Kasumi-1 (cell line): ENCODE data around the gene SCP2.

Experiments used
- DNase-seq, 2 experiments: peaks; one replicate each; lab custom pipeline; 2025; lab: John Stamatoyannopoulos, UW

The SCP2 gene

DNA sequence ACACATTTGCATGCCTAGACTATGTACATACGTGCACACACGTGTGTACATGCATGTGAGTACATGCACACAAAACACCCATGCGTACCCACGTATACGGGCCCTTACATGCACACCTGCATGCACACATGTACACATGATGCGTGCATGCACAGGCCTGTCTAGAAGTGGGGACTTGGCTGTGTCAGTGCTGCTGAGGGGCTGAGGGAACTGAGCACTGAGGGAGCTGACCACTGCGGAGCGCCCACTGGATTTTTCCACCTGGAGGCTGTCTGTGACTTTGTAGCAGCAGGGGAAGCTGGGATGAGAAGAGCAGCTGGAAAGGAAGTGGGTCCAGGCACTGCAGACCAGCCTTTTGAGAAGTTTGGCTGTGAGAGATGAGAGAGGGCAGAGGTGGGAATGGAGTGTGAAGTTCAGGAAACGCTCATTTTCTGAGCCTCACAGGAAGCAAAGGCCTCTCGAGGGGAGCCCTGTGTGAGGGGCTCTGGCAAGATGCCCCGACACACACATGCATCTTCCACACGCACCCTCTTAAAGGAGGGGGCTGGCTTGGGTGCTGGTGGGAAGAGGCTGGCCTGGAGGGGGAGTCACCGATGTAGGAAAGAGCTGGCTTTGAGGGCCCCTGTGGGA lies 155.9 kb downstream of the SCP2 start:
- DNase-seq, result peak in 1 of 2 experiments; percentile 80

DNA sequence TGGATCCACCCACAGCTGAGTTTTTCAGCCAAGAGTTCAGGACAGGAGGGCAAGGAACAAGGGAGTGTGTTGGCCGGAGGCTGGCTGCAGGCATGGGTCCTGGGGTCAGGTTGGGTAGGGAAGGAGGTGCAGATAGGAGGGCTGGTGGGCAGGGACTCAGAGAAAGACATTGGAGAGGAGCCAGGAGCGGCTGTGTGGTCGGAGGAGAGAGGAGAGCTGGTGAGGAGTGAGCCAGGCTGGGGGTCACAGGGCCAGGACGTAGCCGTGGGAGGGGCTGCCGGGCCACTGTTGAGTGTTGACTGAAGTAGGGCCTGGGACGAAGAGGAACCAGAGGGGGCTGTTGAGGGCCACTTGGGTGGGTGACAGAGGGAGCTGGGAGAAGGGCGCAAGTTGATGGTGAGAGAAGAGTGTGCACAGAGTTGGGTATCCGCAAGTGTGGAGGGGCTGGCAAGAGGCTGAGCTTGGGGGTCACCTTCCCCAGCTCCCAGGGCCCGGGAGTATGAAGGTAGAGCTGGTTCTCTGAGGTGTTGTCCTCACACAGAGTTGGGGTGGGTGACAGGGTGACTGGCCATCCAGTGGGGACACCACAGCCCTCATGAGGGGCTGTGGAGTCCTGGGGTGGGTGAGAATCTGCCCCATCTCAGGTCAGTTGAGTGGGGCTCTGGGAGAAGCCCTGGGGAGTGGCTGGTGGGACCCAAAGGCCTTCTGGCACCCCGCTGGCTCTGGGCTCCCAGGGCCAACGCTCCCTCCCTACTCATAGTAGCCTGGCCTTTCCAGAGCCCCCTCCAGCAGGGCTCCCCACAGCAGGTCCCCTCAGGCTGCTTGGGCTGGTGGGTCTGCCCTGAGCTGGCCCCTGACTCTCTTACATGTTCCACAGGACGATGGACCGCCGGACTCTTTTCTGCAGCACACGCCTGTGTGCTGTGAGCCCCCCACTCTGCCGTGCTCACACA lies 156.8 kb downstream of the SCP2 start:
- DNase-seq, result peak in 1 of 2 experiments; percentile 51

DNA sequence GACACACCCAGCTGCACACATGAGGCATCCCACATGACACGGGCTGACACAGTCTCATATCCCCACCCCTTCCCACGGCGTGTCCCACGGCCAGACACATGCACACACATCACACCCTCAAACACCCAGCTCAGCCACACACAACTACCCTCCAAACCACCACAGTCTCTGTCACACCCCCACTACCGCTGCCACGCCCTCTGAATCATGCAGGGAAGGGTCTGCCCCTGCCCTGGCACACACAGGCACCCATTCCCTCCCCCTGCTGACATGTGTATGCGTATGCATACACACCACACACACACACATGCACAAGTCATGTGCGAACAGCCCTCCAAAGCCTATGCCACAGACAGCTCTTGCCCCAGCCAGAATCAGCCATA lies 157.5 kb downstream of the SCP2 start:
- no peak for DNase-seq

DNA sequence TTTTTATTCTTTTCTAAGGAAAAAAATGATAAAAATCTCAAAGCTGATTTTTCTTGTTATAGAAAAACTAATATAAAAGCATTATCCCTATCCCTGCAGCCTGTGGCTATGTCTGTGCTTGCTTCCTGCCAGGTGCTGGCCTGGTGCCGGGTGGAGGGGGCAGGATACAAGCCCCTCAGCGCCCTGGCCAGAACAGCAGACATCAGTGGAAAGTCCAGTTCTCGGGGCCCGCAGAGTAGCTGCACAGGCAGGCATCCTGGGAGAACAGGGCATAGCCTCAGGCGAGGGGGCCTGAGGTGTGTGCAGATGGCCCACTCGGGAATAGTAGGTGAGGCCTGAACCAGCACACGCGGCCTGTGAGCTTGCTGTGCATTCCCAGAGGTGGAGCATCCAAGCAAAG lies 158.3 kb downstream of the SCP2 start:
- DNase-seq, result no peak

DNA sequence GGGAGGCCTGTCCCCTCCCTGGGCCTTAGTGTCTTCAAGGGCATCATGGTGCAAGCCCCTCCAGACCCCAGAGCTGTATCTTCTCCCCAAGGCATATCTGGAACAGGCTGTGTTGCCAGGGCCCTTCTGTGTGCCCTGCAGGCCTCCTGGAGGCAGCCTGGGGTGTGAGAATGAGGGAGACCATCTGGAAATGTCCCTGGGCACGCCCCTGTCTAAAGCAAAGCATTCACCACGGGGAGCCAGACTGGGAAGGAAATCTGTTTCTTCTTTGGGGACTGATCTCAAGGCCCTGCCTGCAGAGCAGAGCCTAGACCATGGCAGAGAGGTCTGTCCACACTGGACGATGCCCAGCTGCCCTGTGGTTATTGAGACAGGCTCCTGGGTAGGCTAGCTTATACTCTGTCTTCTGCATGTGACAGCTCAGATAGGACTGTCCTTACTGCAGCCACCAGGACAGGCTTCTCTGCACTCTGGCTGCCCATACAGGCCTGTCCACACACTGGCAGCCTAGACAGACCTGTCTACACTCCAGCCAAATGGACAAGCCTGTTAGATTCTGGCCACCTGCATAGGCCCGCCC lies 159.5 kb downstream of the SCP2 start:
- DNase-seq, result no peak

DNA sequence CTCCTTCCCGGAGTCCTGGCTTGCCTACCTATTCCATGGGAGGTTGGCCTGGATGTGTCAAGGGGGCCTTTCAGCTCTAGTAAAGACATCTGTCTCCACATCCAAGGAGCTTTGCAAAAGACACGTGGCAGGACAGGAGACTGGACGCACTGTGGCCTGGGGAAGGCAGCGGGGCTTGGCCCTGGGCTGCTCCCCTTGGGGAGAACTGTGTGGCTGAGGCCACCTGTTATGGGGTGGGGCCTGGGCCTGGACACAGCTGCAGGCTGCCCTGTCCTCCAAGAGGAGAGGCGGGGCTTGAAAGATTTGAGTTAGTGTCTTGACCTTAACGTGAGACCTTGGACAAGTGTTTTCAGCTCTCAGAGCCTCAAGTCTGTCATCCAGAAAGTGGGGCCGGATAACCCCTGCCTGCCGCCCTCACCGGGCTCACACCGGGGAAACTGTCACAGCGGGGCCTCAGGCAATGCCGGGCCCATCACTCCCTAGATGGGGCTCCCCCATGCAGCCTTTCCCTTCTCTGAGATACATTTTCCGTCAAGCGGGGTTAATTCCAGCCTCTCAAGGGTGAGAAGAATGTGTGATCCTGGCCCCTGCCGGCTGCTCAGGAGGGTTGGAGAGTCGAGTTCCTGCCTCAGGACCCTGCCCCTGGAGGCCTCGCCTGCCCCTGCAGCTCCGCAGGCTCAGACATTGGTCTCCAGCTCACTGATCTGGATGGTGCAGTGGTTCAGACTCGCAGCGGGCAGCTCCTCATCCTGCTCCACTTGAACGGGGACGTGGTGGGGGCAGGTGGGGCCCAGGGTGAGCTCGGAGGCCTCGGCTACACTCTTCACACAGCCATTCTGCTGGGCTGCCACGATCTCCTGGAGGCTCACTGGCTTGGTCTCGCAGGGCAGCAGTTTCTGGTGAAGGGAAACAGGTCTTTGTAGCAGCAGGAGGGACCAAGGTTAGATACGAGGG lies 160.5 kb downstream of the SCP2 start:
- DNase-seq, result no peak

DNA sequence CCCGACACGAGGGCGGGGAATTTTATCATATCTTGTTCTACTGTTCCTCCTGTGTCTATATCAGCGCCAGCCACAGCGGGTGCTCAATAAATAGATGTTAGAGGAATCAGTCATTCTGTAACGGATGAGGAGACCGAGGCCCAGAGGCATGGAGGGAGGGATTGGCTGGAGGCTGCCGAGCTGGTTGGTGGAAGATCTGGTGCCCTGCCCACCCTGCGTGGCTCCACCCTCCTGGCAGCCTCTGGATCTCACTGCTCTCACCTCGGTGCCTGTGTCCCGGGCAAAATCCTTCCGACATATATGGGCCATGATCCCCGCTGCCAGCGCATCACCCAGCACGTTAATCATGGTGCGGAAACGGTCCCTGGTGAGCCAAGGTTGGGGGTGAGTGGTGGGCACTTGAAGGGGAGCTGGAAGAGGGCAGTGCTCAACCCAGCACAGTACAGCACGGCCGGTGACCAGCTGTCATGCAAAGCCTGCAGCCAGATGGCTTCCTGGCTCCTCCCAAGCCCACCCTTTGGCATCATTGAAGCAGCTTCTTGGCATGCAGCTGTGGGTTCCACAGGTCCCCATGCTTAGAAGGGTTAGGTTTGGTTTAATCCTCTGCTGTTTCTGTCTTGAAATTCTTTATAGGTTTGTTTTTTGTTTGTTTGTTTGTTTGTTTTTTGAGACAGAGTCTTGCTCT lies 161.7 kb downstream of the SCP2 start:
- no peak for DNase-seq

DNA sequence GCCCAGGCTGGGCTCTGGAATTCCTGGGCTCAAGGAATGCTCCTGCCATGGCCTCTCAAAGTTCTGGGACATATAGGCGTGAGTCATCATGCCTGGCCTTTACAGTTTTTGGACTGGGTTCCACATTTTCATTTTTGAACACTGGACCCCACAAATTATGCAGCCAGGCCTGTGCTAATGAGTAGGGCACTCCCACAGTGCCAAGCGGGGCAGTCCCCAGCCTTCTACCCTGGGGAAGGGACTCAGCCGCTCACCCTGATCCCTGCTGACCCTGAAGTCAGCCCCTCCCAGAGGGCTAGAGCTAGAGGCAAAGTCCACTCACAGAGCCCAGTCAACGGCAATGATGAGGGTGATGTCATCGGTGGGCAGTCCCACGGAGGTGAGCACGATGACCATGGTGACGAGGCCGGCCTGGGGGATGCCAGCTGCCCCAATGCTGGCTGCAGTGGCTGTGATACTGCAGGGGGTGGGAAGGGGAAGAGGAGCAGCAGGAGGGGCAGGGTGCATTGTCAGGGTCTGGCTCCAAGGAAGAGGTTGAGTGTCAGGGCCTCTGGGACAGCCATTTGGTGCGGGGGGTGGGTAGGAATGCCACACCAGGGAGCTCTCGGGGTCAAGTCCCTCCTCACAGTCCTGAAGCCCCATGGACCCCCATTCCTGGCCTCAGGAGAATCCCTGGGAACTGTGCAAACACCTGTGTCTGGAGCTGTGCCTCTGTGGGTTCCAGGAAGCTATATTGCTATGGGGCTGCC lies 162.6 kb downstream of the SCP2 start:
- no peak for DNase-seq

DNA sequence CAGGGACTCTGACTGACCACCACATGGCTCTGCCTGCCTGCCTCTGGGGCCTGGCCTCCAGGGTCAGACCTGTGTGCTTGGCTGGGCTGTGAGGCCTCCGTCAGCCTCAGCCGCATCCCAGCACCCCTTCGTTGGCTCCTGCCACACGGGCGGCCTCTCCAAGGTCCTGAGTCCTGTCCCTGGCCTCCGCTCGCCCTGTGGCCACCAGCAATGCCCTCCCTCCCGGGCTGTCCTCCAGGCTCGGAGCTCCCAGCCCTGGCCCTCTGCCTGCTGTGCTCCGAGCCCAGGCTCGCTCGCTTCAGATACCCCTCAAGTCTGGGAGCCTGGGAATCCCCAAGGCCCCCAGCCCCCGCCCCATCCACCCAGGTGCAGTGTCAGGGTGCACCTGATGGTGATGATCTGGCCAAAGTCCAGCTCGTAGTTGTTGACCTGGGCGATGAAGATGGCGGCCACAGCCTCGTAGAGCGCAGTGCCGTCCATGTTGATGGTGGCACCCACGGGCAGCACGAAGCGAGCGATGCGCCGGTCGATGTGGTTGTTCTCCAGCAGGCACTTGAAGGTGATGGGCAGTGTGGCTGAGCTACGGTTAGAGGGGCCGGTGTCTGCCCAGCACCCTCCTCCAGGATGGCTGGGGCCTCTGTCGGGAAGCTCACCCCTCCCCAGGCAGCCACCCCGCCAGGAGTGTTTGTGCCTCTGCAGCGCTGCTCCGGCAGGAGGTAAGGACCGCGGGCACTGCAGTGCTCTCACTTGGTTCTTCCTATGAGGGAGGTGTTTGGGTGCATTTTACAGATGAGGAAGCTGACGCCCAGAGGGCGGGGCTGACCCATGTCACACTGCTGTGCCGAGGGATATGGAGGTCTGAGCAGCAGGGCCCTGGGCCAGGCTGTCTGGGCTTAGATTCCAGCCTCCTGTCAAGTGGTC lies 163.4 kb downstream of the SCP2 start:
- peak; percentile 8 to 11 for DNase-seq

DNA sequence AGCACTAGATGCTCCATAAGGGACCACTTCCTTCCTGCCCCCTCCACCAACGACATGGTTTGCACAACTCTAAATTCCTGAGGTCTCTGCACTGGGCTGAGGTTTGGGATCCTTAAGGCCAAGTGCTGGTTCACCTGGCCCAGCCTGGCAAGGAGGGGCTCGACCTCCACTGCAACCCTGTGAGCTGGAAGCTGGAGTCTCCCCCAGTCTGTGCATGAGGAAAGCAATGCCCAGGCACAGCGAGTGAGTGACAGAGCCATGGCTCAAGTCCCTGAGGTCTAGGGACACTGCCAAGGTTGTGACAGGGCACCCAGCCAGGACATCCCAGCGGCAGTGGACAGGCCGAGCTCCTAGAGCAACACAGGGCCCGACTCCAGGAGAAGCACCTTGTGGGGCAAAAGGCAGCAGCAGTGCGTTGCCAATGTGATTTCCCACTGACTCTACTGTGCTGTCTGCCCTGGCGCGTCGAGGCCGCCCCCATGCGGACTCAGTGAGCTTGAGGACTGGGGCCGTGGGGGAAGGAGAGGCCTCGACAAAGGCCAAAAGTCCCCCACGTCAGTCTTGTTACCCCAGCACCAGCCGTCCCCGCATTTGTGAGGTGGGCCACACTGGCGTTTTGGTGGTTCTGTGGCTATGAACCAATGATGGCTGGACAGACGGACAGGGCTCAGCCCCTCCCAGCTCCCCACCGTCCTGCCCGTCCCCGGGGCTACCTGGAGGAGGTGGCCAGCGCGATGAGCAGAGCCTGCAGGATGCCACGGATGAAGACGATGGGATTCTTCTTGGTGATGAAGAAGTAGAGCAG lies 165.0 kb downstream of the SCP2 start:
- peak in 1 of 2 experiments; percentile 70 for DNase-seq

DNA sequence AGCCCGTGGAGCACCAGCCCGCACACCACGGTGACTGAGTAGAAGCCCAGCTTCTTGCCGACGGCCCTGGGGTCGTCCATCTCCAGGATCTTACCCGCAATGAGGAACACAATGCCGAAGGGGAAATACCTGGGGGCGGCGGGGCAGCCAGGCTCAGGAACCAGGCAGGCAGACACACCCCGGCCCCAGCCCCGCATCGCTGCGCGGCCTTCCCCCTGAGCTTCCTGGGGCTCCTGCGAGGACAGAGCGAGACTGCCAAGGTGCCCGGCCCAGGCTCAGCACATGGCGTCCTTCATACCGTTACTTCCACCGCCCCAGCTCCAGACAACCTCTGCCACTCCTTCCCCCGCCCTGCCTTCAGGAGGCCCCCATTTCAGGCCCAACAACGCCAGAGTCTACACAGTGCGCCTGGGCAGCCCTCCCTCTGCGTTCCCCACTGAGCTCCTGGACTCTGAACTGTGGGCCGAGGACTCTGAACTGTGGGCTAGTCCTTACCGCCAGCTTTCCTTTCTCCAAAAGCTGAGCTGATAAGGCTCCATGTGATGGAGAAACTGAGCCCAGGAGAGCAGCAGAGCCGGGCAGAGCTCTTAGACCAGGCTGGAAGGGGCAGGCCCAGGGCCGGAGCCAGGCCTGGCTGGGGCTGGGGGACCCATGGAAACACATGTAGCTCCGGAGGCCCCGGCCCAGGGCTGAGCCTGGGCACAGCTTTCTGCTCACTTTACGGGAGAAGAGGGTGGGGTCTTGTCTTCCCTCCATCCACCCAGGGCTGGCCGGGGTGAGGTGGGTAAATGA lies 165.8 kb downstream of the SCP2 start:
- no peak for DNase-seq

DNA sequence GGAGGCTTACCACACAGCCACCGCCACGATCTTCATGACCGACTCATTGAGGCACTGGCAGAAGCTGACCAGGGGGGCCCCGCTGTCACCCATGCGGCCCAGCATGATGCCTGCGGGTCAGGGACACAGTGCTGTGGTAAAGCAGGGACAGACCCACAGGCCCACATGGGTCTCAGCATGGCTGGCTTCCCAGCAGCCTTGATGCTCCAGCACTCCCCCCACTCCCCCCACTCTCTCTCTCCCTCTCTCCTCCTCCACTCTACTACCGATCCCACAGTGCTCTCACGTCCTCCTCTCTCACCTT lies 166.3 kb downstream of the SCP2 start:
- DNase-seq, result no peak

DNA sequence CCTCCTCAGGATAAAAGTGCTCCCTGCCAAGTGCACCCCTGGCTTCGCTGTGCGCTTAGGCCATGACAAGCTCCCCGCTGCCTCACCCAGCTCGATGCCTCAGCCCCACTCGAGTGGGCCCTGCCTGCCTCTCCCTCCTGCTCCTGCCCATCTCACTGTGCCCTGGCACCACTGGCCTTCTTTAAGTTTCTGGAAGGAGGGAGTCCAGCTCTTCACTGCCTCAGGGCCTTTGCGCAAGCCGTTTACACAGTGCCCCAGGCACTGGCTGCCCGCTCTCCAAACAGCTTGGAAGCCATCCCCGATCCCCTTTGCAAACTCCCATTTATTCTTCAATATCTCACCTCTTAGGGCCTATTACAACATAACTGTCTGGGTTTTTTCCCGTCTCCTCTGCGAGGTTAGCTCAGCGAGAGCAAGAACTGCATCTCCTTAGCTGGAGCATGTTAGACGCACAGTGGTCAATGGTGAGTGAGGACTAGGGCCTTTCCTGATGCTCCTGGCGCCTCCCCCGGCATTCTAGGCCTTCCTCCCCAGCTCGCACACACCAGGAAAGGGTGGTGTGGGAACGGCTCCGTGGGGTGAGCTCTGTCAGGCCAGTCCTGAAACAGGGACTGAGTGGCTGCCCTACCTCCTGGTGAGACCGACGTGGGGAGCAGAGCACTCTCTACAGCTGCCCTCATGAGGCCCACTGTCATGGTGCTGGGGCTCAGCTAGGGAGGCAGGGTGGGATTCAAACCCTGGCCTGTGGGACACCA lies 166.9 kb downstream of the SCP2 start:
- DNase-seq, result no peak

DNA sequence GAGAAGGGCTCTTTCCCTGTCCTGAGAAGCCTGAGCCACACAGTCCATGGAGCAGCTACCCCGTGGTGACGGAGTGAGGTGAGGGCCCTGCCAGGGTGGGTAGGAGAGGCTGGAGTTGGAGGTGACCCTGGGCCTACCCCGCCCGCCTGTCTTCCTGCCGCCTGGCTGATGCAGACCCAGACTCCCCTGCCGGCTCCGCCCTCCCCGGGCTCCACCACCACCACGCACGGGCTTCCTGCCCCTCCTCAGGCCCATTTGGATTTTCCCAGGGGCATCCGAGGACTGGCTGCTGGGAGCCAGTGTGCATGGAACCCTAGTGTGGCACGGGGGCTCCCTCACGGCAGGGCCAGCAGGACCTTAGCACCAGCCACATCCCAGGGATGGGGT lies 167.4 kb downstream of the SCP2 start:
- no peak for DNase-seq
